Adrenal gland (tissue), 12 donors: ENCODE measurements around the gene TPSD1. TPM values are rescaled to one million over a fixed set of nuclear protein-coding genes. Genes with fewer than 3 reads are reported as not detected.
"Not testable (repeated sequence)": the region's sequence is repeated elsewhere in the genome, so short reads cannot be mapped to it uniquely, and the experiment has no call there.

Source experiments
- DNase-seq, 7 donors: peaks; one replicate each; pipeline ENCODE4 v3.0.0-alpha.2; 2019 to 2020
- H3K27ac ChIP-seq, 5 donors: fragments of 200-600 bp; sonication (generic) in 4 of 5; 1 replicate in 3 of 5; 2 replicates in 2 of 5; pipeline versions ENCODE4 v1.5.1 to v1.8.0; 2016 to 2020; ENCODE audit warnings: mild to moderate bottlenecking in 1 of 5
- H3K27me3 ChIP-seq: fragments of 200-600 bp; 2 replicates; pipeline ENCODE4 v1.8.0; 2021
- H3K36me3 ChIP-seq, 2 donors: fragments of 200-600 bp; replicated peaks in 1 of 2; 1 replicate in 1 of 2; 2 replicates in 1 of 2; pipeline versions ENCODE4 v1.5.1 to v1.8.0; 2018 to 2022
- H3K4me1 ChIP-seq, 2 donors: fragments of 200-600 bp; replicated peaks in 1 of 2; 1 replicate in 1 of 2; 2 replicates in 1 of 2; pipeline versions ENCODE4 v1.5.1 to v1.8.0; 2018 to 2021
- H3K4me3 ChIP-seq, 4 donors: fragments of 200-600 bp; sonication (generic) in 3 of 4; one replicate each; pipeline ENCODE4 v1.5.1; 2016 to 2018
- H3K9me3 ChIP-seq, 3 donors: fragments of 200-600 bp; sonication (generic) in 1 of 3; replicated peaks in 1 of 3; 1 replicate in 2 of 3; 2 replicates in 1 of 3; pipeline versions ENCODE4 v1.5.1 to v1.8.0; 2016 to 2021
- POLR2A ChIP-seq, 2 donors: fragments of 450-650 bp; IDR thresholded peaks; one replicate each; pipeline ENCODE4 v1.6.1; 2017; ENCODE audit warnings: antibody characterized with exemption in 2 of 2, mild to moderate bottlenecking in 2 of 2, moderate library complexity in 1 of 2
- WGBS, 4 donors: extraction: QIAGEN DNeasy Blood & Tissue Kit in 2 of 4; methylation state at CpG; one replicate each; pipeline versions ENCODE4 v1.1.5 to v1.1.7; 2013 to 2017; 5-methylcytosine and 5-hydroxymethylcytosine counted together
- intact Hi-C, 2 donors: fragments of 100-400 bp; cut with DNase I; formaldehyde crosslinking; loops; one replicate each; pipeline versions ENCODE4 v1.14.1 to v1.15.0; 2022 to 2023
- polyA plus RNA-seq, 3 donors: library from polyadenylated mRNA; stranded (reverse); fragments of 200-250 nt in 2 of 3; fragments of 350-450 nt in 1 of 3; fragmentation: Illumina TruSeq in 1 of 3; extraction: RNeasy Lipid Tissue Mini Kit (QIAGEN cat#74804) in 1 of 3; gene quantifications; one replicate each; pipeline ENCODE4 v1.2.3, GENCODE V29; 2013 to 2014
- total RNA-seq, 9 donors: library from RNA; depleted of rRNA in 4 of 9; stranded (reverse); fragments of >200 nt in 4 of 9; fragments of 120-200 nt in 1 of 9; fragmentation: NEBNext Ultra II Directional in 1 of 9; extraction: Animal tissue kit (Norgen Biotek cat#: 25700) in 1 of 9; gene quantifications; one replicate each; pipeline versions ENCODE4 v1.1.0 to v1.2.4, GENCODE V29; 2013 to 2023
- TF ChIP-seq, protein P1 (sequence below), 6 experiments: fragments of 450-650 bp in 4 of 6; fragments of 200-600 bp in 2 of 6; sonication (generic) in 1 of 6; IDR thresholded peaks; 1 replicate in 5 of 6; 2 replicates in 1 of 6; pipeline versions ENCODE4 v1.5.1 to v1.8.0; 2016 to 2021; ENCODE audit warnings: antibody characterized with exemption in 6 of 6, mild to moderate bottlenecking in 2 of 6, moderate library complexity in 1 of 6
- donor health status: healthy with polysubstance abuse.
- donor health status: Bipolar disorder and iron deficiency.
- donor health status: DM: yes; HTN: yes; CAD: no.
- donor health status: DM: no; HTN: no; CAD: no.
- donor health status: DM: no; HTN: no; CAD: no.
- donor health status: DM: yes; HTN: yes; CAD: no.

Gene TPSD1
- total and polyA plus RNA-seq, 12 donors = 0.24 TPM; not detected in 11

DNA sequence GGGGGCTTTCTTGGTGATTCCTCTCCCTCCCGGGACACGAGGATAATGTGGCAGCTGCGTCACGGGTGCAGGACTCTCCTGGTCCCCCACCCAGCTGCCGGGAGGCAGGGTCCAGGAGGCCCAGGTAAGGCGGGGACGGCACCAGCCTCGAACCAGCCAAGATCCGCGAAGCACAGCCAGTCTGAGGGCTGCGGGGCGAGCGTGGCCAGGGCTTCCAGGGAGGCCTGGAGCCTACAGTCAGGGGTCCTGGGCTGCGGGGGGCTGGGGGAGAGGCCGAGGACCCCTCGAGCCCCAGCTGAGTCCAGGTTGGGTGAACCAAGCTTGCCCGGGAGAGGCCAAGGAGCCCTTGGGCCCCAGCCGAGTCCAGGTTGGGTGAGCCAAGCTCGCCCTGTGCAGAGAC is 10.0 kb downstream of the TPSD1 start:
- no peak for DNase-seq
- intact Hi-C loops = no loop called here
- Histone ChIP-seq H3K9me3 (no peaks in the 10 kb centered on the region), H3K4me1 (no peaks in the 10 kb centered on the region), H3K27ac (no peak overlapping the region), H3K36me3 (no peaks in the 10 kb centered on the region), H3K4me3 (no peak overlapping the region), H3K27me3 (no peaks in the 10 kb centered on the region)
- TF ChIP-seq, protein P1, sequence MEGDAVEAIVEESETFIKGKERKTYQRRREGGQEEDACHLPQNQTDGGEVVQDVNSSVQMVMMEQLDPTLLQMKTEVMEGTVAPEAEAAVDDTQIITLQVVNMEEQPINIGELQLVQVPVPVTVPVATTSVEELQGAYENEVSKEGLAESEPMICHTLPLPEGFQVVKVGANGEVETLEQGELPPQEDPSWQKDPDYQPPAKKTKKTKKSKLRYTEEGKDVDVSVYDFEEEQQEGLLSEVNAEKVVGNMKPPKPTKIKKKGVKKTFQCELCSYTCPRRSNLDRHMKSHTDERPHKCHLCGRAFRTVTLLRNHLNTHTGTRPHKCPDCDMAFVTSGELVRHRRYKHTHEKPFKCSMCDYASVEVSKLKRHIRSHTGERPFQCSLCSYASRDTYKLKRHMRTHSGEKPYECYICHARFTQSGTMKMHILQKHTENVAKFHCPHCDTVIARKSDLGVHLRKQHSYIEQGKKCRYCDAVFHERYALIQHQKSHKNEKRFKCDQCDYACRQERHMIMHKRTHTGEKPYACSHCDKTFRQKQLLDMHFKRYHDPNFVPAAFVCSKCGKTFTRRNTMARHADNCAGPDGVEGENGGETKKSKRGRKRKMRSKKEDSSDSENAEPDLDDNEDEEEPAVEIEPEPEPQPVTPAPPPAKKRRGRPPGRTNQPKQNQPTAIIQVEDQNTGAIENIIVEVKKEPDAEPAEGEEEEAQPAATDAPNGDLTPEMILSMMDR (IDR thresholded peaks at IDR 0.05) = no peak
- WGBS, 4 donors = 48 to 86% (median 82%) methylated on average over 4 to 19 of the region's 19 CpGs

GRCh38 chr16:1269418-1269817 is 13.5 kb downstream of the TPSD1 start:
- H3K36me3 ChIP-seq, H3K4me1 ChIP-seq, DNase-seq, H3K4me3 ChIP-seq, intact Hi-C loops, H3K9me3 ChIP-seq, H3K27me3 ChIP-seq, H3K27ac ChIP-seq: not testable (repeated sequence)
- 92 to 96% (median 93%) methylated on average over 7 of the region's 7 CpGs for WGBS, 4 donors

DNA sequence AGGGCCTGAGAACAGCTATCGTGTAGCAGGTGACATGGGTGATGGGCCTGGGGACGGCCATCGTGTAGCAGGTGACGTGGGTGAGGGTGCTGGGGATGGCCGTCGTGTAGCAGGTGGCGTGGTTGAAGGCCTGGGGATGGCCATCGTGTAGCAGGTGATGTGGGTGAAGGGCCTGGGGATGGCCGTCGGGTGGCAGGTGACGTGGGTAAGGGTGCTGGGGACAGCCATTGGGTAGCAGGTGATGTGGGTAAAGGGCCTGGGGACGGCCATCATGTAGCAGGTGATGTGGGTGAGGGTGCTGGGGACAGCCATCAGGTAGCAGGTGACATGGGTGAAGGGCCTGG is 15.5 kb downstream of the TPSD1 start:
- TF ChIP-seq POLR2A (IDR thresholded peaks at IDR 0.05) = no peak
- TF ChIP-seq, protein P1 (IDR thresholded peaks at IDR 0.05) = no peak
- WGBS, 4 donors = 69 to 80% (median 79%) methylated on average over 11 to 12 of the region's 12 CpGs
- H3K4me1 ChIP-seq = no peaks in the 10 kb centered on the region
- intact Hi-C loops = no loop called here
- no peak overlapping the region for H3K4me3 ChIP-seq
- H3K27ac ChIP-seq = no peak overlapping the region
- no peaks in the 10 kb centered on the region for H3K36me3 ChIP-seq
- no peaks in the 10 kb centered on the region for H3K27me3 ChIP-seq
- DNase-seq = peak in 1 of 7 donors; percentile 3
- no peaks in the 10 kb centered on the region for H3K9me3 ChIP-seq

DNA sequence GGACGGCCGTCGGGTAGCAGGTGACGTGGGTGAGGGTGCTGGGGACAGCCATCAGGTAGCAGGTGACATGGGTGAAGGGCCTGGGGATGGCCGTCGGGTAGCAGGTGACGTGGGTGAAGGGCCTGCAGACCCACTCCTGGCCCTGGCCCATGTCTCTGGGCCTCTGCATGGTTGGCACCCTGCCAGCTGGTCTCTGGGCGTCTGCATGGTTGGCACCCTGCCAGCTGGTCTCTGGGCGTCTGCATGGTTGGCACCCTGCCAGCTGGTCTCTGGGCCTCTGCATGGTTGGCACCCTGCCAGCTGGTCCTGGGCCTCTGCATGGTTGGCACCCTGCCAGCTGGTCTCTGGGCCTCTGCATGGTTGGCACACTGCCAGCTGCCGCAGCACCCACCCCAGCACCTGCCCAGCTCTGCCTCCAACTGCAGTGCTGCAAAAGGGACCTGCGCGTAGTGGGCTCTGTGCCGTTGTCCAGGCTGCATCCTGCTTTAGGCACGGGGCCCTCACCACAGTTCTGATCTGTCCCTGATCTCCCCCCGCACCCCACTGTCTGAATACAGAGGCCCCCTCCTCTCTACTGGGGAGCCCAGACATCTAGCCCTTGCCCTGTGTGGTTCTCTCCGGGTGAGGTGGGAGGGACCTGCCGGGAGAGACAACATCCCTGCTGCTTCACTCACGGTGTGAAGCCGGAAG is 16.0 kb downstream of the TPSD1 start:
- H3K36me3 ChIP-seq, H3K4me3 ChIP-seq, H3K27me3 ChIP-seq, H3K4me1 ChIP-seq, H3K9me3 ChIP-seq, H3K27ac ChIP-seq, intact Hi-C loops: not testable (repeated sequence)
- peak in 4 of 7 donors; percentile 35 to 65 (median 44) for DNase-seq
- WGBS, 4 donors = 14 to 25% (median 19%) methylated on average over 10 to 19 of the region's 19 CpGs

DNA sequence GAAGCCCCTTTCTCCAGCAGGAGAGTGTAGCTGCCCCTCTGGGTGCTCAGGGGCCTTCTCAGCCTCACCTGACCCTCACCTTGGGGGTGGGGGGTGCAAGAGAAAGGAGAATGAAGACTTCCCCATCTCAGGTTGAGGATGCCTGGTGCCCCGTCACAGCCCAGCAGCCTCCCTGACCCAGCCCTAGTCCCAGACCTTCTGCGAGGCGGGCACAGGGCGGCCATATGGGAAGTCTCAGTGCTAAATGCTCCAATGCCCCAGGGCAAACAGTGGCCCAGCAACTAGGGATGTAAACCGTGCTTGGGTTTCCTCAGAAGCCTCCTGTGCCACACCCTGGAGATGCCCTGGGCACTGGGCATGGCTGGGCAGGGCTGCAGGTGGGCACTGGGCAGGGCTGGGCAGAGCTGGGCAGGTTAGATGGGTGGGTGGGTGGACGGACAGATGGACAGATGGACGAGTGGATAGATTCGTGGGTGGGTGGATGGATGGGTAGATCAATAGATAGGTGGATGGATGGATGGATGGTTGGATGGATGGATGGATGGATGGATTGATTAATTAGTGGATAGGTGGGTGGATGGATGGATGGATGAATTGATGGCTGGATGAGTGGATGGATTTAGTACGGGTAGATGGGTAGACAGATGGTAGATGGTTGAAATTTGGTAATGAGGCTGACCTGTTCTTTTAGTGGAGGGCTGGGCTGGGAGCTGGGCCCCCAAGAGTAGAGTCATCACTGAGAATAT is 16.8 kb downstream of the TPSD1 start:
- intact Hi-C loops = no loop called here
- peak in 1 of 7 donors; percentile 4 for DNase-seq
- Histone ChIP-seq H3K27ac (no peak overlapping the region), H3K4me1 (no peaks in the 10 kb centered on the region), H3K27me3 (peaks cover 9% of the 10 kb centered on the region), H3K4me3 (no peak overlapping the region), H3K9me3 (no peaks in the 10 kb centered on the region), H3K36me3 (no peaks in the 10 kb centered on the region)
- TF ChIP-seq, protein P1 (IDR thresholded peaks at IDR 0.05) = no peak
- no peak for TF ChIP-seq POLR2A (IDR thresholded peaks at IDR 0.05)
- 76 to 90% (median 79%) methylated on average over 4 to 9 of the region's 9 CpGs for WGBS, 4 donors
